Endometrium (tissue), 2 donors: ENCODE results near the gene SDHAF3.
A peak's percentile ranks its signal among the peaks of the same experiment; 100 is the strongest.
"Not testable (repeated sequence)": the region's sequence is repeated elsewhere in the genome, so short reads cannot be mapped to it uniquely, and the experiment has no call there.

Experiments
- FAIRE-seq: peaks from 2 replicates; lab custom pipeline; 2012; peaks lifted over from hg19 to GRCh38; lab: Jason Lieb, UNC
- donor health status: control.
- donor health status: control.

Gene SDHAF3

DNA sequence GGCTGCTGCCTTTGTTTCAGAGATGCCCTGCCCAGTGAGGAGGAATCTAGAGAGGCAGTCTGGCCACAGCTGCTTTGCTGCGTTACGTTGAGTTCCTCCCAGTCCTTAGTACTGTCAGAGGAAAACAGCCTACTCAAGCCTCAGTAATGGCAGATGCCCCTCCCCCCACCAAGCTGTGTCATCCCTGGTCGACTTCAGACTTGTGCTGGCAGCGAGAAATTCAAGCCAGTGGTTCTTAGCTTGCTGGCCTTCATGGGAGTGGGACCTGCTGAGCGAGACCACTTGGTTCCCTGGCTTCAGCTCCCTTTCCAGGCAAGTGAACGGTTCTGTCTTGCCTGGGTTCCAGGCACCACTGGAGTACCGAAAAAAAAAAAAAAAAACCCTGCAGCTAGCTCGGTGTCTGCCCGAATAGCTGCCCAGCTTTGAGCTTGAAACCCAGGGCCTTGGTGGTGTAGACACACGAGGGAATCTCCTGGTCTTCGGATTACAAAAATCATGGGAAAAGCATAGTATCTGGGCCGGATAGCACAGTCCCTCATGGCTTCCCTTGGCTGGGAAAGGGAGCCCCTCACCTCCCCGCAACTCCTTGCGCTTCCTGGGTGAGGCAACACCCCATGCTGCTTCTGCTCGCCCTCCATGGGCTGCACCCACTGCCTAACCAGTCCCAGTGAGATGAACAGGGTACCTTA is 9.1 kb downstream of the SDHAF3 start:
- FAIRE-seq, result no peak

DNA sequence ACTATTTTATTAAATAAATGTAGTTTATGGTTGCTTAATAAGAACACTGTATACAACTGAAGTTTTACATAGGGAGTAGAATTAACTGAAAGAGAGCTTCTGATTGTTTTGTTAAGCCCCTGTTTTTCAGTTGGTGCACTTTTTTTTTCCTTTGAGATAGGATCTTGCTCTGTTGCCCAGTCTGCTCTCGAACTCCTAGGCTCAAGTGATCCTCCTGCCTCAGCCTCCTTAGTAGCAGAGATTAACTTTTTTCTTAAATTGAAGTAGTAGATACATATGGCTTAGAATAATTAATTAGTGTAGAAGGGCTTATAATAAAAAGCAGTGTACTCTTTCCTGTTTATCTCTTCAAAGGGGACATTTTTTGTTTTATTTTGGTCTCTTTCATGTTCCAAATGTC is 11.2 kb downstream of the SDHAF3 start:
- FAIRE-seq, result no peak

DNA sequence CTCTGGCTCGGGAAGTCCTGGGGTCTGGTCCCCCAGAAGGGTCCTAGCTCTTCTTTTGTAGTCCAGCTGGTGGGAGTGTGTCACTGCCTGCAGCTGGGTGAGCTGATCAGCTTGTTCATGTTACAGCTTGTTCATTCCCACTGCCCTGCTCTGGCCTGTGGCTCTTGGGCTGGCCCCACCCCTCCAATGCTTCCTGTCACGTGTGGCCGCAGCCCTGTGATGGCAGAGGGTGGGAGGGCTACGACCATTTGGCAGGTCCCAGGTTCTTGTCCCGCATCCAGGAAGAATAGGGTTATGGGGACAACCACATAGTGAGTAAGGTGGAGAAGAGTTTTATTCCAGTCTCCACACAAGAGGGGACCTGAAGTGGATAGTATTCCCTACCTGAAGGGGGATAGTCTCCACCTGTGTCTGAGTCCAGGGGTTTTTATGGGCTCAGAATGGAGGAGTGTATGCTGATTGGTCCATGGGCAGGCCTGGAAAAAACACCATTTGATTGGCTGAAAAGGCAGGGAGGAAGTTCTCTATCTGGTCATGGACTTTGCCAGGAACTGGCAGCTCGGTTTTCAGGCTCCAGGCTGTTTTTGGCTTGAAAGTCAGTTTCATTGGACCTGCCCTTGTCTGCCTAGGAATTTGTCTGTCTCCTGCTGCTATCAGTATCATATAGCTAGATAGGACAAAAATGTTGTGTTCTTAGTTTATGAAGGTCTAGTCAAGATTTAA is 13.1 kb downstream of the SDHAF3 start:
- FAIRE-seq, result no peak

DNA sequence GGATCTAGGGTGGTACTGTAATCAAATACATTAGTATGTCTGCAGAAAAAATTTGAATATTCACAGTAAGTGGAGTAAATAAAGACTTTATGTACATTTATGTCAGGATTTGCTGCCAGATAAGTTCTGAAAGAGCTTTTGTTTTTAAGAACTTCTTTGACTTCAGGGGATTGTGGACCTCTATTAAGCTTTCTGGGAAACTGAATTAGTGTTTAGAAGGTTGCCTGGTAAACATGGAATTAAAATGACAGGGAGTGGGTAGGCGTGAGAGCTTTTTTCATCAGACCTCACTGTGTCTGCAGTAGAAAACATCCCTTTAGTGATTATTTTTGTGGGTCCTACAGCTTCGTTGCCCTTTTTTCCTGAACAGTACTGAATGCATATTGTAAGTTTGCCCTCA is 15.7 kb downstream of the SDHAF3 start:
- FAIRE-seq, result no peak

DNA sequence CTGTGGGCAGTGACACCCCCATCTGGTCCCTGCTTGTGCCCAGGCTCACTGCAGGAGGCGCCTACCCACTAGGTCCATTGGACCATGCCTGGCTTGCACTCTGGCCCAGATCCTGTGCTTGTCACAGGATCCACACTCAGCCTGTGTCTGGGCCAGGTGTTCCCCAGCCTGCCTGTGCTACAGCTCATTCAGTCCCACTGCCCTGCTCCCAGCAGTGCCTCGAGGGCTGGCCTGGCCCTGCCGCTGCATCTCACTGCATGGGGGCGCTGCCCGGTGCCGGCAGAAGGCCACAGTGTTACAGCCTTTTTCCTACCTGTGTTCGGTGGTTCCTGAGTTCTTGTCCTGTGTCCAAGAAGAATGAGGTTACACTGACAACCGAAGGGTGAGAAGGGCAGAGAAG is 21.3 kb downstream of the SDHAF3 start:
- FAIRE-seq, result no peak

DNA sequence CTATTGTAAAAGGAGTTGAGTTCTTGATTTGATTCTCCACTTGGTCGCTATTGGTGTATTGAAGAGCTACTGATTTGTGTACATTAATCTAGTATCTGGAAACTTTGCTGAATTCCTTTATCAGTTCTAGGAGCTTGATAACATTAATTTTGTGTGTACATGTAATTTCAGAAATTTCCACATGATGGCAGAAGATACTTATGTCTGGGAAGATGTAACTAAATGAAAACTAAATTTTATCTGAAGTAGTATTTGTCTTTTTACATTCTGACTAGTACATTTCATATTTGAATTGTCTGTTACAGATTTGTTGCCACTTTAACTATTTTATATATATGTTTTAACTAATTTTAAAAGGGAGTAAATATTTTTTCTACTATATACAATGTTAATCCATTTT is 27.6 kb downstream of the SDHAF3 start:
- peak; percentile 91 for FAIRE-seq

DNA sequence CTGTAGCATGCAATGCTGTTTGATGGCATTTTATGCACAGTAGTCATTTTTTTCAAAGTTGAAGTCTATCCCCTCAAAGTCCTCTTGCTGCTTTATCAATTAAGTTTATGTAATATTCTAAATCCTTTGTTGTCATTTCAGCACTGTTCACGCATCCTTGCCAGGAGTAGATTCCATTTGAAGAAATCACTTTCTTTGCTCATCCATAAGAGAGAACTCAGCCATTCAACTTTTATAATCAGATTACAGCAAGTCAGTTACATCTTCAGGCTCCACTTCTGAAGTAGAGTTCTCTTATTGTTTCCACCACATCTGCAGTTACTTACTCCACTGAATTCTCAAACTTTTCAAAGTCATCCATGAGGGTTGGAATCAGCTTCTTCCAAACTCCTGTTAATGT is 32.3 kb downstream of the SDHAF3 start:
- no peak for FAIRE-seq

DNA sequence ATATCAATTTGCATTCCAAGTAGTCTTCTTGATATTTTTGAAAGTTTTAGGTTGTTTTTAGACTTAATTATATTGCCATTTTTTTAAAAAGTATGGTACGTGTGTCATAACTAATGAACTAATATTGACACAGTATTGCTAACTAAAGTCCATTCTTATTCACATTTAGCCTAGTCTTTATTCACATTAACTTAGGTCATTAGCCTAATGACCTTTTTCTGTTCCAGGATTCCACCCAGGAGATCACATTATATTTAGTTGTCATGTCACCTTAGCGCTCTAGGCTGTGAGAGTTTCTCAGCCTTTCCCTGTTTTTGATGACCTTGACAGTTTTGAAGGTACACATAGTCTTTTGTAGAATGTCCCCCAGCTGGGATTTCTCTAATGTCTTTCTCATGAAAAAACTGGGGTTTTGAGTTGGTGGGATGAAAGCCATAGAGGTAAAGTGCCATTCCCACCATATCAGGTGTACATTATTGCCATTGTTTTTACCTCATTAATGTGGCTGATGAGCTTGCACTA is 38.5 kb downstream of the SDHAF3 start:
- no peak for FAIRE-seq

DNA sequence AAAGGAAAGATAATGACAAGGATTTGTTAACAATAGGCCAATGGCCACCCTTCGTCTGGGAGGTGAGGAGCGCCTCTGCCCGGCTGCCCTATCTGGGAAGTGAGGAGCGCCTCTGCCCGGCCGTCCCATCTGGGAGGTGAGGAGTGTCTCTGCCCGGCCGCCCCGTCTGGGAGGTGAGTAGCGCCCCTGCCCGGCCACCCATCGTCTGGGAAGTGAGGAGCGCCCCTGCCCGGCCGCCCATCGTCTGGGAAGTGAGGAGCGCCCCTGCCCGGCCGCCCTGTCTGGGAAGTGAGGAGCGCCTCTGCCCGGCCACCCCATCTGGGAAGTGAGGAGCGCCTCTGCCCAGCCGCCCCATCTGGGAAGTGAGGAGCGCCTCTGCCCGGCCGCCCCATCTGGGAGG is 42.5 kb downstream of the SDHAF3 start:
- not testable (repeated sequence) for FAIRE-seq

DNA sequence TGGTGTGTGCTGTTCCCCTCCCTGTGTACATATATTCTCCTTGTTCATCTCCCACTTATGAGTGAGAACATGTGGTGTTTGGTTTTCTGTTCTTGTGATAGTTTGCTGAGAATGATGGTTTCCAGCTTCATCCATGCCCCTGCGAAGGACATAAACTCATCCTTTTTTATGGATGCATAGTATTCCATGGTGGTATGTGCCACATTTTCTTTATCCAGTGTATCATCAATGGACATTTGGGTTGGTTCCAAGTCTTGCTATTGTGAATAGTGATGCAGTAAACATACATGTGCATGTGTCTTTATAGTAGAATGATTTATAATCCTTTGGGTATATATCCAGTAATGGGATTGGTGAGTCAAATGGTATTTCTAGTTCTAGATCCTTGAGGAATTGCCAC is 44.1 kb downstream of the SDHAF3 start:
- FAIRE-seq, result not testable (repeated sequence)

DNA sequence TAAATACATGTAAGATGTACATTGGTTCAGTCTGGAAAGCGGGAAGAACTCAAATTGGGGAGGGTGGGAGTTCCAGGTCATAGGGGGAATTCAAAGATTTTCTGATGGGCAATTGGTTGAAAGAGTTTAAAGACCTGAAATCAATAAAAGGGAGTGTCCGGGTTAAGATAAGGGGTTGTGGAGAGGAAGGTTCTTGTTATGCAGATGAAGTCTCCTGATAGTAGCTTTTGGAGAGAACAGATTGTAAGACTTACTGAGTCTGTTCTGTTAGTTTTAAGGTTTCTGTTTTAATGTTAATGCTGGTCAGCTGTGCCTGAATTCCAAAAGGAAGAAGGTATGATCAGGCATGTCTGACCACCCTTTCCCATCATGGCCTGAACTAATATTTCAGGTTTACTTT is 48.8 kb downstream of the SDHAF3 start:
- FAIRE-seq, result no peak

DNA sequence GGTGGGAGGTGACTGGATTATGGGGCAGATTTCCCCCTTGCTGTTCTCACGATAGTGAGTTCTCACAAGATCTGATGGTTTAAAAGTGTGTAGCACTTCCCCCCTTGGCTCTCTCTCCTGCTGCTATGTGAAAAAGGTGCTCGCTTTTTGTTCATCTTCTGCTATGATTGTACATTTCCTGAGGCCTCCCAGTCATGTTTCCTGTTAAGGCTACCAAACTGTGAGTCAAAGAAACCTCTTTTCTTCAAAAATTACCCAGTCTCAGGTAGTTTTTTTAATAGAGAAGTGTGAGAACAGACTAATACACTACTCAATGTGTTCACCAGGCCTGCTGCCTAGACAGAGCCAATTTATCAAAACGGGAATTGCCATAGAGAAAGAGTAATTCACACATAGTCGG is 49.7 kb downstream of the SDHAF3 start:
- no peak for FAIRE-seq

DNA sequence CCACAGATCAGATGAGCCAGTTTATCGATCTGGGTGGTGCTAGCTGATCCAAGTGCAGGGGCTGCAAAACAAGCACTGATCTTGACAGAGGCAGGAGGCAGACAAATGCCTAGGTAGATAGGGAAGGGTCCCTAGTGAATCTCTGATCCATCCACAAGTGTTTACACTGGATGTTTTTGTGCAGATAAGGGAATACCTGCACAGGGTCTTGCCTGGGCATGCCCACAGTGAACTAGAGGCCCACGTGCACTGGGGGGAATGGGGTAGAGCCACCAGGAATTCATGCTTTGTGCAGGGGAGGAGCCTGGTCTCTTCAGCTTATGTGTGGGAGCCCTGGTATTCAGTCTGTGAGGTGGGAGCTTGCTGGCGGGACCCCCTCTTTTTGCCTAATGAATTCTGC is 50.3 kb downstream of the SDHAF3 start:
- FAIRE-seq, result no peak

DNA sequence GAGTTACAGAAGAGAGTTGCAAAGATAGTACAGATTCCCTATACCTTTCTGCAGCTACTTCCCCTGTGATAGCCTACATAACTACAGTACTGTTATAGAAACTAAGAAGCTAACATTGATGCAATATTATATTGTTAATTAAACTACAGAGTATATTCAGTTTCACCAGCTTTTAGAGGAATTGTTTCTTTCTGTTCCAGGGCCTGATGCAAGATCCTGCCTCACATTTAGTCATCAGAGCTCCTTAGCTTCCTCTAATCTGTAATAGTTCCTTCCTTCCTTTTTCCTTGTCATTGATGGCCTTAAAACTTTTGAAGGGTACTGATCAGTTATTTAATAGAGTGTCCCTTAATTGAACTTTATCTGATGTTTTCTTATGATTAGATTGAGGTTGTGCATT is 56.8 kb downstream of the SDHAF3 start:
- no peak for FAIRE-seq

DNA sequence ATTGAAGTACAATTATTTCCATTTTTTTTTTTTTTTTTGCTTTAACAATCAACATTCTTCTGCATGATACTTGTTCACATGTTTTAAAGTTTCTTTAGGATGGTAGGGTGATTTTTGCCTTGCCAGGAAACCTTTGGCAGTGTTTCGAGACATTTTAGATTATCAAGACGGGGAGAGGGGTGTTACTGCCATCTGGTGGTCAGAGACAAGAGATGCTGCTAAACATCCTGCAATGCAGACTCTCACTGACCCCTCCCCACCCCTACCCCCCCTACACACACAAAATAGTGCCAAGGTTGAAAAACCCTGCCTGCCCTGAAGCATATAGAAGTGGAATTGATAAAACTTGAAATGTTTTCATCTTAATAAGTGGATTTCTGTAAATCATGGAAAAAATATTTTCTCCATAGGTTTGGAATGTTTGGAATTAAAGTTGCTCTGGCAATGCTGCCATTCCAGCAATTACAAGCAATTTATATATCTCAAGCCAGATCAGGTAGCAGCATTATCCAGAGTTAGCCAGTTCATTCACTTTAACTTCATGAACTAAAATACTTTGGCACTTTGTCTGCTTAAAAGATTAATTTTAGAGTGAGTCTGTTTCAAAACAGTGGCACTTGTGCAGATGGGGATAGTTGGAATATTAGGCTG is 62.1 kb downstream of the SDHAF3 start:
- FAIRE-seq, result peak; percentile 37

DNA sequence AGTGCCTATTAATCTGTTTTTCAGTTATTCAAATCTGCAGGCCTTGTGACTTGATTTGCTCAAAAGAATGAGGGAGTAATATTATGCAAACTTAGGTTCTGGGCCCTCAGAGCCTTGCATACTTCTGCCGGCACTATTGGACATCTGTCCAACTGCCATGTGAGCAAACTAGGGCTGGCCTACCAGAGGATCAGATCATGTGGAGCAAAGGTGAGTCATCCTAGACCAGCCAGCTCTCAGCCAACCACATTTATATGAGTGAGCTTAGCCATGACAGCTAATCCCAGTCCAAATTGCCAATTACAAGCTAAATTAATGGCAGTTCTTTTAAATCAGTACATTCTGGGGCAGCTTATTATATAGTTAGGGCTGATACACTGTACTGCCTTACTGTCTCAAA is 69.6 kb downstream of the SDHAF3 start:
- no peak for FAIRE-seq

DNA sequence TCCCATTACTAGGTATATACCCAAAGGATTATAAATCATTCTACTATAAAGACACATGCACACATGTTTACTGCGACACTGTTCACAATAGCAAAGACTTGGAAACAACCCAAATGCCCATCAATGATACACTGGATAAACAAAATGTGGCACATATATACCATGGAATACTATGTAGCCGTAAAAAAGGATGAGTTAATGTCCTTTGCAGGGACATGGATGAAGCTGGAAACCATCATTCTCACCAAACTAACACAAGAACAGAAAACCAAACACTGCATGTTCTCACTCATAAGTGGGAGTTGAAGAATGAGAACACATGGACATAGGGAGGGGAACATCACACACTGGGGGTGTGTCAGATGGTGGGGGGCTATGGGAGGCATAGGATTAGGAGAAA is 78.7 kb downstream of the SDHAF3 start:
- not testable (repeated sequence) for FAIRE-seq

DNA sequence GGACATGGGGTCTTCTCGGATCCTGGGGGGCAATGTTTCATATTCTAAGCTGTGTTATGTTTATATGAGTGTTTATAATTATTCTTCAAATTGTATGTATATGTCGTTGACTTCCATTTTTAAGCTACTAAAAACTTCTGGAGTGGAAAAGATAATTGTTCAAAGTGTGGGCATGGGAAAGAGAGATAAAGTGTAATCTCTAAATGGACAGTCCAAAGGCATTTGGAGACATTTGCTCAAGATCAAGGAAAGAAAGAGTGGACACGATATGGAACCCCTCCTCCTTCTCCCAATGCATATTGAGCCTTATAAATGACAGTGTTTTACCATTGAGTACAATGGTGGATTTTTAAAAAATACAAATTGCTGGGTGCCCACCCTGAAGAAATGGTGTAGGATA is 81.1 kb downstream of the SDHAF3 start:
- no peak for FAIRE-seq

DNA sequence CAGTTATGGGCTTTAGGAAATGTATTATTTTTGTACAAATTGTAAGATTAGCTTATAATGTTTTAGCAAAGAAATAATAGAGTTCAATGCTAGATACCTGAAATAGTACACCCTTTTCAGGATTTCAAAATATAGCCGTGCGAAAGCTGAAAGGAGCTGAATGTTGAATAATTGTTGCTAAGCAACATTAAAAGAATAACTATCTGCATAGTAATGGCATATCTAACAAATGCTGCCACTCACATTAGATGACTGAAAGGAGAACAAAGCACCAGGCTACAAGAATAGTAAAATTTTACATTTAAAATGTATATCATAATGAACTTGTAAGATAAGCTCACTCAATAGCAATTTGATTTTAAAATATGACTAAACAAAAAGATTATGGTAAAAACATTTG is 82.5 kb downstream of the SDHAF3 start:
- no peak for FAIRE-seq

DNA sequence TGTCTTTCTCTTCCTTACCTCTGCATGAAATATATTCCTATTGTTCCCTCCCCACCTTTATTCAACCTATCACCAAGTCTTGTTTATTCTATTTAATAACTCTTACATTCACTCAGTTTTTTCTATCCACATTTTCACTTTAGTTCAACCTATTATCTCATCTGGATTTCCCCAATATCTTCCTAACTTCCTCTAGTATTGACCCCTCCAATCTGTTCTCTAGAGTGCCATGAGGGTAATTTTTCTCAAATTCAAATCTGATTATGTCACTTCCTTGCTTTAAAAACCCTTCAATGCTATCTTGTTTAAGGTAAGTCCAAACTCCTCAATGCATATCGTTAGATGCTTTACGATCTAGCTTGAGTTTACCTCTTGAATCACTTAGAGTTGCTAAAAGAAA is 86.5 kb downstream of the SDHAF3 start:
- FAIRE-seq, result no peak

DNA sequence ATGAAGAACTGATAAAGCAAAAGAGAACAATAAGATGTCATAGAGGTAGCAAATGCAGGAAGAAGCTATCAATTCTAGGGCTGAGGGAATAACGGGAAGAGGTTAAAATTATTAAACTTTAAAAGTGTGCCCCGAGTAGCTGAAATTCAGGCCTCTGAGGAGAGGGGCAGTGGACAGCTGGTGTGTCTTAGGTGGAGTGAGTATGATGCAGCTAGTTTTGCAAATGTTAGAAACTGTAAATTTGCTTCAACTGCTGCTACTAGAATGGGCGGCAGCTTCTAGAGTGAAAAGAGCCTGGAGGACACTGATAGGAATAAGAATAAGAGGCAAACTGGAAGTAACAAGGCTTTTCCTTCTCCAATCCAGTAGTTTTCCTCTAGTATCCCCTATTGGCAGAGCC is 87.3 kb downstream of the SDHAF3 start:
- FAIRE-seq, result no peak

DNA sequence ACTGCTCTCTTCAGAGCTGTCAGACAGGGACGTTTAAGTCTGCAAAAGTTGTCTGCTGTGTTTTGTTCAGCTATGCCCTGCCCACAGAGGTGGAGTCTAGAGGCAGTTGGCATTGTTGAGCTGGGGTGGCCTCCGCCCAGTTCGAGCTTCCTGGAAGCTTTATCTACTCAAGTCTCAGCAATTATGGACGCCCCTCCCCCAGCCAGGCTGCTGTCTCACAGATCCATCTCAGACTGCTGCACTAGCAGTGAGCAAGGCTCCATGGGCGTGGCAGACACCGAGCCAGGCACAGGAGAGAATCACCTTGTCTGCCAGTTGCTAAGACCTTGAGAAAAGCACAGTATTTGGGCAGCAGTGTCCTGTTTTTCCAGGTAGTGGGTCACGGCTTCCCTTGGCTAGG is 98.1 kb downstream of the SDHAF3 start:
- FAIRE-seq, result no peak

DNA sequence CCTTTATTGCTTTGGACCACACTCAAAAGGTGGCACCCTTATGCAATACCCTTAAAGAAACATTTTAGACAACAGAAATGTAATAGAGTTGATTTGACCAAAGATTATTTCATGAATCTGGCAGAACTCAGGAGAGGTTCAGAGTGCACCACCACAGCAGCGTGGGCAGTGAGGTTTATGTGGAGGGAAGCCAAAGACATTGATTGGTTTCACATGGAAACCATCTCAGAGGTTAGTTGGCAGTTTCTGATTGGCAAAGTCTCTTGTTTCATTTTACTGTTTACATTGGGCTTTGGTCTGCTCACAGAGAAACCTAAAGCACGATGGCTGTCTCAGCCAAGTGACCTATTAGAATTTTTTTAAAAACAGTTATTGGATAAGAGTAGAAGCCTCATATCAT is 101.3 kb downstream of the SDHAF3 start:
- no peak for FAIRE-seq
